Measurements from ENCODE around the gene RAP1A.

GRCh38 chr1:111729946-111730681 is 110.5 kb downstream of the RAP1A start:
- TF ChIP-seq REST (IDR thresholded peaks at IDR 0.05; ENCODE audit: insufficient read depth in 1 of 2, low read depth in 2 of 2, low read length in 1 of 2), result no peak
- TF ChIP-seq, protein P1, sequence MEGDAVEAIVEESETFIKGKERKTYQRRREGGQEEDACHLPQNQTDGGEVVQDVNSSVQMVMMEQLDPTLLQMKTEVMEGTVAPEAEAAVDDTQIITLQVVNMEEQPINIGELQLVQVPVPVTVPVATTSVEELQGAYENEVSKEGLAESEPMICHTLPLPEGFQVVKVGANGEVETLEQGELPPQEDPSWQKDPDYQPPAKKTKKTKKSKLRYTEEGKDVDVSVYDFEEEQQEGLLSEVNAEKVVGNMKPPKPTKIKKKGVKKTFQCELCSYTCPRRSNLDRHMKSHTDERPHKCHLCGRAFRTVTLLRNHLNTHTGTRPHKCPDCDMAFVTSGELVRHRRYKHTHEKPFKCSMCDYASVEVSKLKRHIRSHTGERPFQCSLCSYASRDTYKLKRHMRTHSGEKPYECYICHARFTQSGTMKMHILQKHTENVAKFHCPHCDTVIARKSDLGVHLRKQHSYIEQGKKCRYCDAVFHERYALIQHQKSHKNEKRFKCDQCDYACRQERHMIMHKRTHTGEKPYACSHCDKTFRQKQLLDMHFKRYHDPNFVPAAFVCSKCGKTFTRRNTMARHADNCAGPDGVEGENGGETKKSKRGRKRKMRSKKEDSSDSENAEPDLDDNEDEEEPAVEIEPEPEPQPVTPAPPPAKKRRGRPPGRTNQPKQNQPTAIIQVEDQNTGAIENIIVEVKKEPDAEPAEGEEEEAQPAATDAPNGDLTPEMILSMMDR (IDR thresholded peaks at IDR 0.05), result no peak
- no peak for TF ChIP-seq POLR2AphosphoS5 (IDR thresholded peaks at IDR 0.05; ENCODE audit: low read depth, low read length)
- no peak for TF ChIP-seq SIN3A (IDR thresholded peaks at IDR 0.05; ENCODE audit: borderline replicate concordance, insufficient read depth, low read depth, low read length)
